RWPE2 (cell line): ENCODE data around the gene NRDC.

Experiments used
- ATAC-seq: fragments of 200-7000 bp; cut with Tn5 transposase; 3 replicates; pipeline ENCODE4 v1.9.1; 2021; ENCODE audit warnings: low read depth
- DNase-seq: peaks from one replicate; pipeline ENCODE4 v3.0.0-alpha.2; 2020; ENCODE audit warnings: low spot score
- H3K27ac ChIP-seq: fragments of 450-650 bp; 2 replicates; pipeline ENCODE4 v1.5.1; 2017; ENCODE audit warnings: mild to moderate bottlenecking; ENCODE audit not compliant: poor library complexity, severe bottlenecking
- H3K27me3 ChIP-seq: fragments of 250-450 bp; sonication (Bioruptor Pico); 2 replicates; pipeline ENCODE4 v1.5.1; 2021; ENCODE audit warnings: mild to moderate bottlenecking, moderate library complexity; ENCODE audit not compliant: insufficient read depth, poor library complexity, severe bottlenecking
- H3K36me3 ChIP-seq: fragments of 250-450 bp; sonication (Bioruptor Pico); 2 replicates; pipeline ENCODE4 v1.5.1; 2020; ENCODE audit warnings: low read depth, mild to moderate bottlenecking, moderate library complexity
- H3K4me1 ChIP-seq: fragments of 250-450 bp; sonication (Bioruptor Pico); 2 replicates; pipeline ENCODE4 v1.5.1; 2021; ENCODE audit warnings: mild to moderate bottlenecking, moderate library complexity; ENCODE audit not compliant: insufficient read depth, poor library complexity, severe bottlenecking
- H3K4me3 ChIP-seq: fragments of 250-450 bp; sonication (Bioruptor Pico); 2 replicates; pipeline ENCODE4 v1.5.1; 2021; ENCODE audit warnings: mild to moderate bottlenecking, moderate library complexity; ENCODE audit not compliant: severe bottlenecking
- H3K9me3 ChIP-seq: fragments of 250-450 bp; sonication (Bioruptor Pico); 2 replicates; pipeline ENCODE4 v1.5.1; 2021; ENCODE audit warnings: mild to moderate bottlenecking, moderate library complexity; ENCODE audit not compliant: severe bottlenecking
- CTCF ChIP-seq: fragments of 450-650 bp; IDR thresholded peaks from one replicate; pipeline ENCODE4 v1.5.1; 2017; ENCODE audit warnings: mild to moderate bottlenecking, moderate library complexity; ENCODE audit not compliant: poor library complexity, severe bottlenecking

The NRDC gene

DNA sequence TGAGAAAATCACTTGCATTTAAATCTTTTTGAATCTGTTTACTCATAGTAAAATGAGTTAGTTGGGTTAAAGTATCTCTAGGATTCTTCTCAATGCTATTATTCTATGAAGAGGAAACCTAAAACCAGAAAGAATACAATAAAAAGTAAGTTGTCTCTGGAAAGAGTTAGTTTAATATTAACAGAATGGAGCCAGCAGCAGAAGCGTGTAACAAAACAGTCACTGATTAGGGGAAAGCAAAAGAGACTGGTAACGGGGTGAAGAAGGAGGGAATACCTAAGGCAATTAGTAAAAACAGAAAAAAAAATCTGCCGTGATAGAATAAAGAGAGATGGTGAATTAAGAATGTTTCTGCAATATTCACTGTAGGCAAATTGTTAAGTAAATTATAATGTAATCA lies 60.0 kb downstream of the NRDC start:
- peaks cover 89% of the 10 kb centered on the region for H3K36me3 ChIP-seq
- H3K27ac ChIP-seq, result no peak overlapping the region
- no peaks in the 10 kb centered on the region for H3K4me1 ChIP-seq
- no peak overlapping the region for H3K4me3 ChIP-seq
- no peaks in the 10 kb centered on the region for H3K27me3 ChIP-seq
- ATAC-seq (no peak), DNase-seq (no peak)
- no peaks in the 10 kb centered on the region for H3K9me3 ChIP-seq
- TF ChIP-seq CTCF, result no peak

GRCh38 chr1:51814513-51814912 lies 64.0 kb downstream of the NRDC start:
- Histone ChIP-seq H3K27me3 (no peaks in the 10 kb centered on the region), H3K36me3 (peaks cover 85% of the 10 kb centered on the region), H3K4me3 (no peak overlapping the region), H3K27ac (no peak overlapping the region), H3K9me3 (no peaks in the 10 kb centered on the region), H3K4me1 (no peaks in the 10 kb centered on the region)
- DNase-seq, result no peak
- TF ChIP-seq CTCF, result no peak
- ATAC-seq, result no peak

DNA sequence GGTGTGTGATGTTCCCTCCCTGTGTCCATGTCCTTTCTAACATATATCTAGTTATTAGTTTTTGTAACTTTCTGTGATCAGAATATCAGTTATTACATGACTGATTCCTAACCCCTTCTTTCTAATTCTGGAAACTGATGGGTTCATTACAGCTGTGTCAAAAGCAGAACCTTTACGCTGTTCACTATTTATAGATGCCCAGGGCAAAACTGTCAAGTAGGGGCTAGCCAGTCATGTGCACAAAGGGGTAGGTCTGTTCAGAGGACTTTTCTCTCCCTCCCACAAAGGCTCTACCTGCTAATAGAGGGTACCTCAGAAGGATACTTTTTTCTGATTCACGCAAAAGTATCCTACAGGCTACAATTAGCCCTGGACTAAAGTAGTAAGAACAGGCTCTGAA lies 79.2 kb downstream of the NRDC start:
- Histone ChIP-seq H3K4me1 (no peaks in the 10 kb centered on the region), H3K27me3 (no peaks in the 10 kb centered on the region), H3K4me3 (no peak overlapping the region), H3K27ac (no peak overlapping the region), H3K9me3 (no peaks in the 10 kb centered on the region), H3K36me3 (peaks cover 80% of the 10 kb centered on the region)
- TF ChIP-seq CTCF, result no peak
- DNase-seq (no peak), ATAC-seq (no peak)

DNA sequence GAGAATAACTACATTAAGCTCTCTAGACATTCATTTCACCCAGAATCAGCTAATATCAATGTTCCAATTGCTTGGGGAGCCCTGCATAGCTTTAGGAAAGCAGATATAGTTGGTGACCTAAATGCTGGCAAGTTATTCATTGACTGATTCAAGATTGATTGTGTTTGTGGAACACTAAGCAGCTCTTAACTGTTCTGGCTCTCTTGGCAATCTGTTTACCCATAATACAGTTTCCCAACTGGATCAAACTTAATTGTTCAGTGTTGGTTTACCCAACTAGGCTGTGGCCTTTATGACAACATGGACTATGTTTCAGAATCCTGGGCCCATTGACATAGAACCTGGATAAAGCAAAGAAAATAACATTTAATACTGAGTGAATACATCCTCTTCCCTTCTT lies 83.7 kb downstream of the NRDC start:
- Histone ChIP-seq H3K27ac (no peak overlapping the region), H3K36me3 (peaks cover 88% of the 10 kb centered on the region), H3K4me1 (no peaks in the 10 kb centered on the region), H3K27me3 (no peaks in the 10 kb centered on the region), H3K4me3 (no peak overlapping the region), H3K9me3 (no peaks in the 10 kb centered on the region)
- DNase-seq (no peak), ATAC-seq (no peak)
- no peak for TF ChIP-seq CTCF

DNA sequence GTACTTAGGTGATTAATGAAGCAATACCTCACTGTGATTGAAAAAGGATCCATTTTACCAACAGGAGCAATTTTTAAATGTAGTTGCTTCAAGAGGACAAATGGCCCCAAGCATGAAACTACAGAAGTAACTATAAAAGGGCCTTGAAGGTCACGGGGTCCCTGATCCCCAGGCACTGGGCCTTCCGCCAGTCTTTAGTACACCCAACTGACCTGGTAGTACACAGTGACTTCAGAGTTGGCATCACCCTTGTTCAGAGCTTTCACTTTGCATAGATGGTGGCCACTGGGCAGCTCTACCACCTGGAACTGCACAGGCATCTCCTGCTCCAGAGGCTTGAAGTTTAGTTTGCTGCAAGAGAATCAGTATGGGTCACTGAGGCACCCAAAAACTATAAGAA lies 84.3 kb downstream of the NRDC start:
- H3K27me3 ChIP-seq, result no peaks in the 10 kb centered on the region
- ATAC-seq (no peak), DNase-seq (no peak)
- H3K4me3 ChIP-seq, result no peak overlapping the region
- H3K36me3 ChIP-seq, result peaks cover 88% of the 10 kb centered on the region
- H3K4me1 ChIP-seq, result no peaks in the 10 kb centered on the region
- H3K27ac ChIP-seq, result no peak overlapping the region
- no peaks in the 10 kb centered on the region for H3K9me3 ChIP-seq
- no peak for TF ChIP-seq CTCF
